Testis (tissue), 2 donors: ENCODE data around the gene CACNA1I.

ENCODE experiments used
- POLR2A ChIP-seq: fragments of 450-650 bp; IDR thresholded peaks from one replicate; pipeline ENCODE4 v1.6.1; 2017; ENCODE audit warnings: antibody characterized with exemption, mild to moderate bottlenecking, moderate library complexity
- TF ChIP-seq, protein P1 (sequence below), 3 experiments: fragments of 450-650 bp in 2 of 3; fragments of 200-600 bp in 1 of 3; sonication (generic) in 1 of 3; IDR thresholded peaks; one replicate each; pipeline ENCODE4 v1.5.1; 2016 to 2019; ENCODE audit warnings: antibody characterized with exemption in 3 of 3, mild to moderate bottlenecking in 2 of 3, moderate library complexity in 1 of 3

DNA sequence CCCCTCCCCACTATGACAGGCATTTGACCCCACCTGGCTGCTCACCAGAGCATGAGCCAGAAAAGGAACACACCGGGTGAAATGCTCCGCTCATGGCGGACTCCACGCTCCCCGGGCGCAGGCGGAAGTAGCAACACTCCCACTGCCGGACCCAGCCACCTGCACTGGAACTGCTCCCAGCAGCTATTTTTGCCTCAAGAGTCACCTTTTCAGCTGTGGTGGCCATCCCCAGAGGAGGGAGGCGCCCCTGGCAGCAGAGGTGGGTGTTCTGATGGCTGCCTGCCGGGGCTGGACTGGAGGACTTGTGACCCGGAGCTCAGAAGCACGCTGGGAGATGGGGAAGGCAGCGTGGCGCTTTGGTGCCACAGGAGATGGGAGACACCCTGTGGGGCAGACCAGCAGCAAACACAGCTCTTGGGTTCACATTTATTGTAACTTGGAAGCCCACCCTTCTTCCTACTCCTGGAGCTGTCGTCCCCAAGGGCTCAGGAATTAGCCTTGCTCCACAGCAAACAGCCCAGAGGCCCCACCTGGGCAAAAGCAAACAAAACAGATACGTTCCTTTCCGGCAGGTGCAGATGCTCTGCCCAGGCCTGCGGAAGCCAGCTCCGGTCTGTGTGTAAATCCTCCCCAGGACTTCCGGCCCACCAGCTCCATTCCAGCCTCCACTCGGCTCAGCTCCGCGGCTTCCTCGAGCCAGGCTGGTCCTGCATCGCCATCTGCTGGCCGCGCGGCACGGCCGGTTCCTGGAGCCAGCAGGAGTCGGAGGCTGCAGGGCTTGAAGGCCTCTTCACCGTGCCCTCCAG, 41.7 kb upstream of the CACNA1I start:
- TF ChIP-seq, protein P1, sequence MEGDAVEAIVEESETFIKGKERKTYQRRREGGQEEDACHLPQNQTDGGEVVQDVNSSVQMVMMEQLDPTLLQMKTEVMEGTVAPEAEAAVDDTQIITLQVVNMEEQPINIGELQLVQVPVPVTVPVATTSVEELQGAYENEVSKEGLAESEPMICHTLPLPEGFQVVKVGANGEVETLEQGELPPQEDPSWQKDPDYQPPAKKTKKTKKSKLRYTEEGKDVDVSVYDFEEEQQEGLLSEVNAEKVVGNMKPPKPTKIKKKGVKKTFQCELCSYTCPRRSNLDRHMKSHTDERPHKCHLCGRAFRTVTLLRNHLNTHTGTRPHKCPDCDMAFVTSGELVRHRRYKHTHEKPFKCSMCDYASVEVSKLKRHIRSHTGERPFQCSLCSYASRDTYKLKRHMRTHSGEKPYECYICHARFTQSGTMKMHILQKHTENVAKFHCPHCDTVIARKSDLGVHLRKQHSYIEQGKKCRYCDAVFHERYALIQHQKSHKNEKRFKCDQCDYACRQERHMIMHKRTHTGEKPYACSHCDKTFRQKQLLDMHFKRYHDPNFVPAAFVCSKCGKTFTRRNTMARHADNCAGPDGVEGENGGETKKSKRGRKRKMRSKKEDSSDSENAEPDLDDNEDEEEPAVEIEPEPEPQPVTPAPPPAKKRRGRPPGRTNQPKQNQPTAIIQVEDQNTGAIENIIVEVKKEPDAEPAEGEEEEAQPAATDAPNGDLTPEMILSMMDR (IDR thresholded peaks at IDR 0.05): peak; percentile 91 to 97 (median 97)
- no peak for TF ChIP-seq POLR2A
